HuH-7 (cell line): ENCODE measurements around the gene MEGF8.

Source experiments
- DNase-seq: peaks from one replicate; pipeline ENCODE4 v3.0.0; 2011; ENCODE audit warnings: low spot score

Gene MEGF8

DNA sequence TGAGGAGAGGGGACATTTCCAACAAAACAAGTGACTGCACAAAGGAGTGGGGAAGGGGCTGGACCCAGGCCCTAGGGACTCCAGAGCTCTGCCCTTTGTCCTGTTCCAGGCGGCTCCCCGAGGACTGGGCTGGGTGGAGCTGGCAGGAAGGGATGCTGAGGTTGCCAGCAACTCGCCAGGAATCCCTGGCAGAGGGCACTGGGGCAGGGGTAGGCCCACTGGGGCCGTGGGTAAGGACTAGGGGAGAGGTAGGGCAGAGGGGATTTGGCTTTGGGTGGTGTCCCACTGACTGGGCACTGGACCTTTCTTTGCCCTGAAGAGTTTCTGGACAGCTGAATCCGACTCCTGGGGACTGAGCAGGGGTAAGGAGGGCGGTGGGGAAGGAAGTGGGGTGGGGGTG lies 93.9 kb downstream of the MEGF8 start:
- no peak for DNase-seq

DNA sequence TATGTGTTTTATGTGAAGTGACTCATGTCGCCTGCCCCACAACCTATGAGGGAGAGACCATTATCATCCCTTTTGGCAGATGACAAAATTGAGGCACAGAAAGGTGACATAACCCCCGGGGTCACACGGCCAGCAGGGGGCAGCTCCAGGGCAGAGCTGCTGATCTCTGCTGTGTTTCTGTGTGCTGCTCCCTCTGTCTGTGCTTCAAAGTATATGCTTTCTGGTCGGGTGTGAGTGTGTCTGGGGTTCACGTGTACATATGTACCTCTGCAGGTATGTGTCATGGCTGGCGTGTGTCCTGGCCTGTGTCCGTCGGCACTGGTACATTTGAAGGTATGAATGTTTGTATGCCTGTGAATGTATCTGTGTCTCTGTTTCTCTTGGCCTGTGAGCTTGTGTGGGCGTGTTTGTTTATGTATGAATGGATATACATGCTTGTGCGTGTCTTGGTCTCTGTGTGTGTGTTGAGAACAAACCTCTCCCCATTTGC lies 94.7 kb downstream of the MEGF8 start:
- peak; percentile 98 for DNase-seq

DNA sequence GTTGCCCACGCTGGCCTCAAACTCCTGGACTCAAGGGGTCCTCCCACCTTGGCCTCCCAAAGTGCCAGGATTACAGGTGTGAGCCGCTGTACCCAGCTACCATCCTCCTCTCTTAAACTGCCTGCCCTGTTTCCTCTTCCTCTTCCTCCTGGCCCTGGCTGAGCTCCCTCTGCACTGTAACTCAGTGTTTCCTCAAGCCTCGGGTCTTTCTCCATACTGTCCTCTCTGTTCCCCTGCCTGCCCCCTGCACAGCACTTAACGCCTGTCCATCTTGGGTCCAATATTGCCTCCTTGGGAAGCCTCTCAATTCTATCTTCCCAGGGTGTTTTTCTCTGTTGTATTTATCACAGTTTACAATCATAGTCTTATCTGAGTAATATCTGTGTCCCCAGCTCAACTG lies 95.7 kb downstream of the MEGF8 start:
- DNase-seq, result no peak

DNA sequence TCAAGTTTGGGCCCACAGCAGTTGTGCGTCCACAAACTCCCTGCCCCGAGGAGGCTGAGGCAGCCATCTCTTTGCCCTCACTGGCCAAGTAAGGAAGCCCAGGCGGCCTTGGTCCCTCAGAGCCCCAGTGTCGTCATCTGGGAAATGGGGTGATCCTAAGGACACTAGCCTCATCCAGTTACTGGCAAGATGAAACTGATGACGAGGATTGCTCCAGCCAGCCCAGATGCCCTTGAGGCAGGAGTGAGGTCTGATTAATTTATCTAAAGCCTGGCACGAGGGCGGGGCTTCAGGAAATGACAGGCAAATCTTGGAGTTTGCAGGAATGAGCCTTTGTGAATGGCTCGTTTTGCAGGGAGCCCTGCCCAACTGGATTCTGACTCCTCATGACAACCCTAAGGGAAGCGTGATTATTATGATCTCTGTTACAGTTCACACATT lies 96.2 kb downstream of the MEGF8 start:
- DNase-seq, result no peak

DNA sequence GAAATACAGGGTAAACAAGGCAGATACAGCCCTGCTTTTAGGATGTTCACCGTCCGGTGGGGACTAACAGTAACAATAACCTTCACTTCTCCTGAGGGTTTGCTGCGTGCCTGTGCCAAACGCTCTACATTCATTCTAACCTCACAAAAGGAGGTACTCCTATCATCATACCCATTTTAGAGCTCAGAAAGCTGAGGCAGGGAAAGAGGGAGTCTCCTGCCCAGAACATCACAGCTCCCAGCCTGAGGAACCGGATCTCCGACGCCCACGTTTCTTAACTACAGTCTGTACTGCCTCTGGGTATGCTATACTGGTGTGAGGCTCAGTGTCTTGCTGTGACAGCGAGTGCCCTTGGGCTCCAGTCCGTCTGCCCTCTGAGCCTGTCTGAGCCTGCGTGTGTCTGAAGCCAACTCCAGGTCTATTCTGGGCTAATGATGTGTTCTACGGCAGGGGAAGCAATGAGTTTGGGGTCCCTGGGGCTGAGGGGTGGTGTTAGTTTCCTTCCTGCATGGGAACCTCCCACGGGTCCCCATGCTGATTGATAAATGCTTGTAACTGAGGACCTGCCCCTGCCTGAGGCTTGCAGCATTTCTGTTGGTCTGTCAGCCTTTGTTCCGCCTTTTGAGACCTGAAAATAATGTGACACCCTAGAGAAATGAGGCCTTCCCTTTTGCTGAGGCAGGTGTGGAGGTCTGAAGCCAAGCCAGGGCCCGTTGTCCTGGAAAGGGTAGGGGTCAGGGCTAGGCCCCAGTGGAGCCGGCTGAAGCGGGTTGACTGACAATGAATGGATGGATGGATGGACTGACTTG lies 96.9 kb downstream of the MEGF8 start:
- no peak for DNase-seq

DNA sequence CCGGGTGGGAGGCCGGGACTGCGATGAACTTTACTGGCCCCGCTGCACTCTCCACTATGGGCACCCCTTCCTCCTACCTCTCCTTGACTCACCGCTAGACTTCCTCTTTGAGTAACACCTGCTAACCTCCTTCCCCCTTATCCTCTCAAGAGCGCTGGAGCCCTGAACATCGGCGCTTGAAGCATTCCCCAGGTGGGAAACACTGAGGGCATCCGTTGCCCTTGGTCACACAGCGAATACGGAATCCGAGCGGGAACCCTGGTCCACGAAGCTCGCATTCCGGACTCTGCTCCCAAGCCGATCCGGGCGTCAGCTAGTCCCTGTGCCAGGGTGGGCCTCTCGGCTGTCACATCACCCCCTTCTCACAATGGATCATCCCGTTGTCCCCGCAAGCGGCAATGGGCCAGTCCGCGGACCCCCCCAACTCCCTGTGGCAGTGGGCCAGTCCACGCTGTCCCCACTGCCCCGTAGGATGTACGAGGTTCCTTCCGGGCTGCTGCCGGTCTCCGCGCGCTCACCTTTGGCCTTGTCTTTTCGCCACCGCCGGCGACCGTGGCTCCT lies 97.5 kb downstream of the MEGF8 start:
- no peak for DNase-seq

DNA sequence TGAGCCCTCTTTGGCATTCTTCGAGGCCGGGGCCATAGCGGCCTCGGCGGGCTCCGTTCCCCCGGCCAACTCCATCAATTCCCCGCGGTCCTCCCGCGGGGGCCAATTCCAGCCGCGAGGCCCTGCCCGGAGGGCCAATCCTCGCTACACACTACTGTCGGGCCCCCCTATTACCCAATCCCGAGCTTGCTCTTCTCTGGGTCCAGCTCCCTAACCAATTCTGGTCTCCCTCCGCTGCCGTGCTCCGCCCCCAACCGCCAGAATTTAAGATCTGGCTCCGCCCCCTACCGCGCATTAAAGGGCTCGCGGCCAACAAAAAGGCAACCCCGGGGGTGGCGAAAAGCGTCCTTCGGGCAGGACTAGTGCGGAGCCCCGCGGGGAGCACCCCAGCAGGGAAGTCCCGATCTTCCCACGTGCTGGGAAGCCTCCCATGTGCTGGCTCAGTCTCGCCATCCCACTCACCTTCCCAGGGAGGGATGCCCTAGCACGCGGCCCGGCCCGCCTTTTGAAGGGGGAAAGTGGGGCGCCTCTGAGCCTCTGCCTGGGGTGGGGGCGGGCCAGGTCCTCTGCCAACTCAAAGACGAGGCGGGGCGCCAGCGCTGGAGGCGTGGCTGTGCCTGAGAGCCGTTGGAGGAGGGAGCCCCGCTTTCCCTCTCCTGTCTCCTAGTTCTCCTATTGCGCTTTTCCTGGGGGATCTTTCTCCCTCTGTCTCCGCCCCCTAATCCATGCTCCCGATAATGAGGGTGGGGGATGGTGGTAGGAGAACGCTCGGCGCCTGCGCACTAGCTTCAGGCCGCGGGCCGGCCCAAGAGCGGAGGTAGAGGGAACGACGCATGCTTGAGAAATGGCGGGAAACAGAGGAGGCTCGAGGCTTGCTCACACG lies 98.3 kb downstream of the MEGF8 start:
- DNase-seq, result no peak

DNA sequence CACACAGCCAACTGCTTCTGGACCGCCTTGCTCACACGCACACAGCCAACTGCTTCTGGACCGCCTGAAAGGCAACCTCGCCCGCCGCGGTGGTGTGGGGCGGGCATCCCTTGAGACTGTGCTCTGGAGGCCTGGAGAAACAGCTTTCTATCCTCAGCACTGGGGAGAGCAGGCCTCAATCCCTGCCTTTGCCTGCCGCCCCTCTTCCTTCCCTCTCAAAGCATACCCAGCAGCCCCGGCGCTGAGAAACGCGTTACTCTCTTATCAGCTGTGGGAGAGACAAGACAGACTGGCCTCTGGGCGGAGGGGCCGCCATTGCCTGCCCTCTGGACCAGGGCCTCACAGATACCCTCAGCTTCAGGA lies 98.9 kb downstream of the MEGF8 start:
- DNase-seq, result no peak

DNA sequence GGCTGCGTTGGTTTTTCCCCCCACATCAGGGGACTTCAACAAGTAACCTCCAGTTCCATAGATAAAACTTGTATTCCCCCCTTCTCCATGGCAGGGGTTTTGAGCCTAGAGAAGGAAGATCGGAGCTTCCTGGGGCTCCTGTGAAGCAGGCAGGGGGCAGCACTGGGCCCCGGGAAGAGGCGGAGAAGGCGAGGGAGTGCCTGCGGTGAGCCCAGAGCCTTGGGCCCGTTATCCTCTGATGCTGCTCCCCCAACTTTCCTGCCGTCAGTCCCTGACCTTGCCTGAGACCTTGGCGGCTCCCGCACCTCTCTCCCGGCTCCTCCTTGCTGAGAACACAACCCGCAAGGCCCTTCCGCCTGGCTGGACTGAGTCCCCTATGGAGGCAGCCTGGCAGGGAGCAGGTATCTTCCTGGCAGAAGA lies 99.3 kb downstream of the MEGF8 start:
- no peak for DNase-seq

DNA sequence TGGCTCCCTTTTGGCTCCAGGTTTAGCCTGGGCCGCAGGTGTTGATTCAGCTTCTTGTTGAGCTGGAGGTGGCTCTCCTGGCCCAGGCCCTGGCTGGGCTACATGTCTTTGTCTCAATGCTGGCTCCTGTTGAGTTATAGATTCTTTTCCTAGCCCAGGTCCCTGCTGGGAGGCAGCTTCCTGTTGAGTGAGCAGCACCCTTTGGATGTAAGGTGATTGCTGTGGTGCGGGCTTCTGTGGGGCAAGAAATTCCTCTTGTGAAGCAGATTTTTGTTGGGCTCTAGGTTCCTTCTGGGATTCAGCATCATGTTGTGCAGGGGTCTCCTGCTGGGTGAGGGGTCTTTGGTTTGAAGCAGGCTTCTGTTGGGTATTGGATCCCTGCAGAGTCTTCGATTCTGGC lies 101.2 kb downstream of the MEGF8 start:
- no peak for DNase-seq

DNA sequence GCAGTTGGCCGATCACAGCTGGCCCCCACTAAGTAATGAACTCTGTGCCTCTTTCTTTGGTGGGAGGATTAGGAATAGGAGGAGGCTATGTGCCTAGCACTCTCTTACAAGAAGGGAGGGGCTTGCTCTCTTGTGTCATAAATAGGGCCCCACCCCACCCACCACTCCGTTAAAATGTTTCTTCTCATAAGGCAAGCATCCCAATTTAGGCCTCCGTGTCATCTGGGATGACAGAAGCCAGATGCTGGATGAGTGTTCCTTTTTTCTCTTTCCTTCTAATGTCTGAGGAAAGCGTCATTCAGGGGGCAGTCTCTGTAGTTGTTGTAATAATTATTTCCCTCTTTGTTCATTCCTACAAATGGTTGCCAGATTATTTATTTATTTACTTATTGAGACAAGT lies 101.9 kb downstream of the MEGF8 start, which contains the start of gene LIPE:
Gene LIPE, minus strand, starts transcription at position 76 of the 400 bp plus-strand sequence. CDS start 239 bp downstream, outside the sequence.
- no peak for DNase-seq
